Transverse colon (tissue), 4 donors: ENCODE results near the gene IL17B.

Experiments
- CTCF ChIP-seq, 5 experiments: fragments of 200-600 bp in 3 of 5; fragments of 450-650 bp in 2 of 5; sonication (generic) in 3 of 5; IDR thresholded peaks; 1 replicate in 2 of 5; 2 replicates in 3 of 5; pipeline ENCODE4 v1.5.1; 2016 to 2017; ENCODE audit warnings: antibody characterized with exemption in 5 of 5, inconsistent platforms in 3 of 5, mild to moderate bottlenecking in 2 of 5, moderate library complexity in 1 of 5
- EP300 ChIP-seq: sonication (generic); formaldehyde crosslinking; IDR thresholded peaks from one replicate; pipeline ENCODE4 v1.6.1; 2017; ENCODE audit warnings: antibody characterized with exemption, low read depth
- POLR2A ChIP-seq: fragments of 450-650 bp; IDR thresholded peaks from one replicate; pipeline ENCODE4 v1.6.1; 2016; ENCODE audit warnings: antibody characterized with exemption, mild to moderate bottlenecking, moderate library complexity
- POLR2AphosphoS5 ChIP-seq, 3 donors: sonication (generic); formaldehyde crosslinking; IDR thresholded peaks; one replicate each; pipeline ENCODE4 v1.6.1; 2016; ENCODE audit warnings: antibody characterized with exemption in 3 of 3

GRCh38 chr5:149324641-149325040, 54.5 kb downstream of the IL17B start:
- TF ChIP-seq CTCF (IDR thresholded peaks at IDR 0.05) (no peak), EP300 (no peak), POLR2A (no peak), POLR2AphosphoS5 (IDR thresholded peaks at IDR 0.05) (no peak)
